ENCODE measurements around the gene UNC93B1. TPM values are rescaled to one million over a fixed set of nuclear protein-coding genes. Genes with fewer than 3 reads are reported as not detected.

UNC93B1 gene
- total and polyA plus RNA-seq, 2 of the 13 experiments (the other 11 are each of a cell fraction or from before 2014, with no cell fraction given): 8.8 to 18.9 TPM

GRCh38 chr11:68038226-68038717 lies 34.4 kb upstream of the UNC93B1 start (continued):
- no peak for TF ChIP-seq ZNF280B (CRISPR knock-in tag; IDR thresholded peaks at IDR 0.05; ENCODE audit: borderline replicate concordance)
- TF ChIP-seq ZNF878 (CRISPR knock-in tag; IDR thresholded peaks at IDR 0.05): peak; percentile 94
- TF ChIP-seq KDM4B (CRISPR knock-in tag; IDR thresholded peaks at IDR 0.05): peak; percentile 94; the same call in 1 of the 2 replicates
- TF ChIP-seq CCDC6 (CRISPR knock-in tag; IDR thresholded peaks at IDR 0.05): peak; percentile 97
- no peak for TF ChIP-seq ZNF136 (CRISPR knock-in tag; IDR thresholded peaks at IDR 0.05; ENCODE audit: low read depth)
- peak; percentile 97 for TF ChIP-seq SPEN (CRISPR knock-in tag; IDR thresholded peaks at IDR 0.05; ENCODE audit: low read depth)
- peak; percentile 81; the same call in 1 of the 2 replicates for TF ChIP-seq MXD4 (CRISPR knock-in tag; IDR thresholded peaks at IDR 0.05)
- peak; percentile 95 for TF ChIP-seq UBTF (CRISPR knock-in tag; IDR thresholded peaks at IDR 0.05)
- TF ChIP-seq E2F5 (CRISPR knock-in tag; conservative IDR thresholded peaks at IDR 0.05): no peak
- no peak for TF ChIP-seq SMARCC2 (IDR thresholded peaks at IDR 0.05)
- peak; percentile 96 for TF ChIP-seq PHF21A (CRISPR knock-in tag; IDR thresholded peaks at IDR 0.05)
- TF ChIP-seq ZNF503 (CRISPR knock-in tag; IDR thresholded peaks at IDR 0.05): peak; percentile 80
- peak; percentile 36 for TF ChIP-seq ATF7-NPFF (CRISPR knock-in tag; IDR thresholded peaks at IDR 0.05; ENCODE audit: low read depth)
- peak; percentile 77; the same call in 1 of the 2 replicates for TF ChIP-seq ZBTB43 (CRISPR knock-in tag; conservative IDR thresholded peaks at IDR 0.05)
- peak; percentile 80 for TF ChIP-seq FOXP4 (CRISPR knock-in tag; IDR thresholded peaks at IDR 0.05)
- peak; percentile 94 for TF ChIP-seq NR2C2 (CRISPR knock-in tag; IDR thresholded peaks at IDR 0.05; ENCODE audit: borderline replicate concordance)
- TF ChIP-seq POLR2AphosphoS5 (IDR thresholded peaks at IDR 0.05; ENCODE audit: low read depth, low read length): no peak
- 0 out of 2 replicates have a peak, but pooled peaks have one; percentile 20 for TF ChIP-seq ZNF33A (CRISPR knock-in tag; IDR thresholded peaks at IDR 0.05; ENCODE audit: borderline replicate concordance)
- peak; percentile 84 for TF ChIP-seq ZNF580 (CRISPR knock-in tag; IDR thresholded peaks at IDR 0.05; ENCODE audit: borderline replicate concordance, low read depth)
